Cerebellar cortex (tissue), 1 donor: ENCODE results near the gene PRR23C.
"Not testable (repeated sequence)": the region's sequence is repeated elsewhere in the genome, so short reads cannot be mapped to it uniquely, and the experiment has no call there.

Source experiments
- DNase-seq: peaks from one replicate; pipeline ENCODE4 v3.0.0-alpha.2; 2015; ENCODE audit warnings: low spot score

The PRR23C gene

DNA sequence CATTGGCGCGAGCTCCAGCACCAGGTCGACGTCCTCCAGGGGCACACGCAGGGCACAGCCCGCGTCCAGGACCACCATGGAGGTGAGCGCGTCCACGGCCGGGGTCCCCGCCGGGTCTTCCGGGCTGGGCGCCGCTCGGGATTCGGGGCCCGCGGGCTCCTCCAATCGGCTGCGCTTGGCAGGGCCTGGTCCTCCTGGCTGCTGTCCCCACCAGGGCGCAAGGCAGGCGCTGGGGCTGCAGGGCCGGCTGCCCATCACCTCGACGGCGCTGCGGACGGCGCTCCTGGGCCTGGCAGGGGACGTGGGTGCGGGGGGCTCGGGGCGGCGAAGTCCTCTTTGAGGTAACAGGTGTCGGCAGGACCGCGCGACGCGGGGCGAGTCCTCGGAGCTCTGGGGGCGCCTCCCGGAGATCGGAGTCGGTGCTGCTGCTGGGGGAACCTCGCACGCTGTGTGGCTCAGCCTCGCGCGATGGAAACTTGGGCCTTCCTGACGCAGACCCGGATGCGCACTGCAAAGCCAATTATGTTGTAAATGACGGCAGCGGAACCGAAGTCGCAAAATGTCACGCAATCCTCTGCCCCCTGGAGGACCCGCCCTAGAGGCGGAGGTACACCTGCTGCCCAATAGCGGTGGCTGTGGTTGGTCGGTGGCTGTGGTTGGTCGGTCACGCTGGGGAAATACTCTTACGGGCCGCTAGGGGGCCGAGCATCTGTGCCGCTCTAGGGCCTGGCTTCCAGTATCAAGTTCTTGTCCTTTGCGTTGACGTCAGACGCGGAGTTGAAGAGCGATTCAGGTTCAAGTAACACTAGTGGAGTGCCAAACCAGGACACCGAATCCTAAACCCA is at the start of gene PRR23C:
Gene PRR23C (minus strand): TSS at position 527 of the 845 bp plus-strand sequence. CDS start 272 bp downstream, at position 255.
- no peak for DNase-seq

DNA sequence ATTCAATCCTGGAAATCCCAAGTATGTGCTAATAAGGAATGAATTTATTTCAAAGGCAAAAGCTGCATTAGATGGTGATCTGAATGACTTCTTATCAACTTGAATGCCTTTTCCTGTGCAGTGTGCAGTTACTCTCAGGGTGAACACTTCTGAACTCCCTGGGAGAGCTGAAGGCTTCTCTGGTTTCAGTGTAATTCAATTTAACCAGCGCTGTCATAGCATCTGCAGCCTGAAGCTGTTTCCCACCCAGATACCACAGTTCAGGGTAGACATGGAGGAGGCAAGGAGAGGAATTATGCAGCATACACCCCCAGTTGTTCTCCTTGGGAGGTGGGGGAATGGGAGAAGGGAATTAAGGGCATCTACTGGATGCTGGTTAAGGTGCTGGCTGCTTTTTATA is 49.1 kb upstream of the PRR23C start:
- no peak for DNase-seq

DNA sequence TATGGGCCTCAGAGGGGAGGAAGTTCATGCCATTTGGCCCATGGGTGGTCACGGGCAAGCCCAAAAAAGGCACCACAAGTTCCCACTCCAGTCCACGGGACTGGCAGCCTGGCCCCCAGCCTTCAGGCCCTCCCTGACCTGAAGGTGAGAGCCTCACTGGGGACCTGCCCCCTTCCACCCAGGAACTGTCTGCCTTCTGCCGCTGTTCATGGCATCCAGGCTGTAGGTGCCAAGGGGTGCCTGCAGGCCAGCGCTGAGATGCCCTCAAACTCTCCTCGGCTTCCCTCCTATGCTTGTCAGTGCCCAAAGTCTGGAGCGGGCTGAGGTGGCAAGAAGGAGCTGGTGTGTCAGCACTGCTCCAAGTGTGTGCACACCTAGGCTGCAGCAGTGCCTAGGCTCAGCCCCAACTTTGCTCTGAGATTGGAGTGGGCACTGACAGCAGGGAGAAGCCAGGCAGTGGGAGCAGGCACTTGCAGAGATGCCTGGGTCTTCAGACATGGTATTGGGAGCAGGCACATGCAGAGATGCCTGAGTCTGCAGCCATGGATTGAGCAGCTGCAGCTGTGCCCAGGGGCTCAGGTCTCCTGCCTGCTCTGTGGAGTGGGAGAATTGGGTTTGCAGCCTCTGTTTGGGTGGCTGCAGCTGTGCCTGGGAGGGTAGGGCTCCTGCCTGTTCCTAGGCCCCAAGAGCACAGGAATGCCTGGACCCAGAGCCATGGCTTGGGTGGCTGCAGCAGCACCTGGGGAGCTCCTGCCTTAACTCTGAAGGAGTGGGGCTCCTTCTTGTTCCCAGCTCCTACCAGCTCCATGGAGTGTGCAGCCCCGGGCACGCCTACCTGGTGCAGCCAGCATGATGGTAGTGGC is 44.0 kb upstream of the PRR23C start:
- DNase-seq = no peak

DNA sequence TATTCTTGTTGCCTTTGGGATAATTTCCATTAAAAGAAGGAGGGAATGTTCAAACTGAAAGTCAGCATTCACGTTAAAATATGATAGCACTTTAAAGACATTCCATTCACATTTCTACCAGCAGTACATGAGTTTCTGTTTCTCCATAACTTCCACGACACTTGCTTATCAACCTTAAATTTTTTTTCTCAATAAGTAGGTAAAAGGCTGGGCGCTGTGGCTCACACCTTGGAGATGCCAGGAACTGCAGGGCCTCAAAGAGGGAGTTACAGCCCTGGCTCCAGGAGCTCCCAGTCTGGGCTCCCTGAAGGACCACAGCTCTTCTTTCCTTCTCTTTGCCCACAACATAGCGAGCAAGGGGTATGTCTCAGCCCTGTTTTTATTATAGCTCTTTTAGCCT is 42.9 kb upstream of the PRR23C start:
- no peak for DNase-seq

DNA sequence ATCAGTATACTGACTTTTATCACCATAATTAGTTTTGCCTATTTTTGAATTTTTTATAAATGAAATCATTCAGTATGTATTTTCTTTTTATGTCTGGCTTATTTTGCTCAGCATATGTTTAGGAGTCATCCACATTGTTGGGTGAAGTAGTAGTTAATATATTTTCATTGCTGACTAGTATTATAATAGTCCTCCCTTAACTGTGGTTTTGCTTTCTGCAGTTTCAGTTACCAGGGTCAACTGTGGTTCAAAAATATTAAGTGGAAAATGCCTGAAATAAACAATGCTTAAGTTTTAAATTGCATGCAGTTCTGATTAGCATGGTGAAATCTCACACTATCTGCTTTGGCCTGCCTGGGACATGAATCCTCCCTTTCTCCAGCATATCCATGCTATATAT is 39.5 kb upstream of the PRR23C start:
- DNase-seq = no peak

GRCh38 chr3:139074565-139075115 is 29.9 kb upstream of the PRR23C start:
- no peak for DNase-seq

GRCh38 chr3:139062918-139063317 is 18.2 kb upstream of the PRR23C start:
- no peak for DNase-seq

- no peak for DNase-seq
Measured at GRCh38 chr3:139052802-139053600, 8.3 kb upstream of the PRR23C start.

DNA sequence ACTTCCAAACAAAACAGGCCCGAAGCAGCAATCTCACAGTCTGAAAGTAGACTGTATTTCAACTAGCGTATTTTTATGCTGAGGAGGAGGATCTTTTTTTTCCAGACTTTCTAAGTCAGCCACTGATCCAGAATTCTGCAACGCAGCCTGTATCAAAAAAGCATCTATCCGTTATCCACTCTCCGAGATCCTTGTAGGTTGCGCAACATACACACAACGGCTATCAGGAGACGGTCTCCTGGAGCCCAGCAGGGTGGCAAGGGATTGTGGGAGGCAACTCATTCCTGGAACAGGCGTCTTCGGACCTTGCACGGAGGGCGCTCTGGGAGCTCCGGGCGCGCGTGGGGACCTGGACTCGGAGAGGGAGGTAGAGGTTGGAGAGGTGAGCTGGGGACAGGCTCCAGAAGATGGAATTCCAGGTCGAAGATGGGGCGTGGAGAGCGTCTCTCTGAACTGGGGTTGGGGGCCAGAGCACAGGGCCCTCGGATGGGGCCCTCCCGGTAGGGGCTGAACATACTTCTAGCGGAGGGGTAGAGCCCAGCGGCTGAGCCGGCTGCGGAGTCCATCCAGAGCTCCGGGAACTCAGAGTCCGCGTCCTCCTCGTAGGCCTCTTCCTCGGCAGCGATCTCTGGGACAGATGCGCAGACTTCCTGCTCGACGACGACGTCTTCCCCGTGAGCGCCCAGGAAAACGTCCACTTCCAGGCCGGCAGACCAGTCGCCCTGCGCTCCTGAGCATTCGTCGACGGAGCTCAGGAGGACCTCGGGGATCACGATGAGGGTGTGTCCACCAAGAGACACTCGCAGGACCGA is 932 bp downstream of the PRR23C start:
- DNase-seq = no peak

DNA sequence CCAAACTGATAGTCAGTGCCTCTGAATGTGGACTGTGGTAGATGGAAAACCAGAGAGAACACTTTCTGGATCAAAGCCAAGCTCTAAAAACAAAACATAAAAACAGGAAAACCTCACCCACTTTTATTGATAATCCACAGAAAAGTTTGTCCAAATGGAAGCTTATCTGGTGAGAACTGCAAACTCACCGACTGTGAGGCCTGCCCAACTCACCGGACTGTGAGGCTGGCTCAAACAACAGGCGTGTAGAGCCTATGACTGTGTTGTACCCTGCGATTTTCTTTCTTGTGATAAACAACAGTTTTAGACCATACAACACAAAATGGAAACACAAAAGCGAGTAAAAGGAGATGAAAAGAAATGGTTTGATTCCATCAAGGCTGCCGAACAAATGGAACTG is 7.2 kb downstream of the PRR23C start:
- DNase-seq = no peak

DNA sequence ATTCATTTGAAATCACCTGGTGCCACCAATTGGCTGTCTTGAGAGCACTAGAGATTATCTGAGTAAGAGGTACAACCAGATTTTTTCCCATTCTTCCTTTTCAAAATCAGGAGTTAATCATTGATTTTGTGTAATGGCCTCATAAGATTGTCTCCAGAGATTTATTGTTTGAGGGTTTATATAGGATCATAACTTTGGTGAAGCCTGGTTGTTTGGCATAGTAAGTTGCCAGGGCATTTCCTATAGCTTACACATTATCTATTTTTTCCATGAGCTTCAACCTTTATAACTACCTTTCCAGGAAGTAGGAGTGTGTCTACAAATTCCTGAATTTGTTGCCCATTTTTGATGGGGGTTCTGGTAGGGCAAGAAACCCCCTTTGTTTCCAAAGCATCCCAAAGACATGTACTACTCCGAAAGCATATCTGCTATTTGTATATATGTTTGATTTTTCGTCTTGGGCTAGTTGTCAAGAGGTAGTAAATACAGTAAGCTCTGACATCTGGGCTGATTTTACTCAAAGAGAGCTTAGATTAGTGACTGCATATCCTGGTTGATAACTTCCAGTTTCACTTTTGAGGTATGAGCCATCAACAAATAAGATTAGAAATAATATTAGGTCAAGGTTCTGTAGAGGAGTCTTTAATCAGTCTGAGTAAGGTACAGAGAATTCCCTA is 12.2 kb downstream of the PRR23C start:
- no peak for DNase-seq

GRCh38 chr3:139030576-139030975 is 14.1 kb downstream of the PRR23C start:
- DNase-seq = not testable (repeated sequence)

GRCh38 chr3:139024968-139025367 is 19.7 kb downstream of the PRR23C start:
- DNase-seq = no peak

DNA sequence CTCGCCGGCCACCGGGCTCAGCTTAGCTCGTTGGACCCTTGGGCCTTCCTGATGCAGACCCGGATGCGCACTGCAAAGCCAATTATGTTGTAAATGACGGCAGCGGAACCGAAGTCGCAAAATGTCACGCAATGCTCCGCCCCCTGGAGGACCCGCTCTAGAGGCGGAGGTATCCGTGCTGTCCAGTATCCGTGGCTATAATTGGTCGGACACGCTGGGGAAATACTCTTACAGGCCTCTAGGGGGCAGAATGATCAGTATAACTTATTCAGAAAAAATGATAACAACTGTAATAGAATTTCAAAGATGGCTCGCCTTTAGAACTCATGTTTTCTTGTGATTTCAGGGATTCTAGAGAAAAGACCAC is 23.8 kb downstream of the PRR23C start, which contains the start of gene PRR23B:
Gene PRR23B (minus strand): TSS at position 59 of the 367 bp plus-strand sequence. CDS start 265 bp downstream, outside the sequence.
- DNase-seq = no peak

DNA sequence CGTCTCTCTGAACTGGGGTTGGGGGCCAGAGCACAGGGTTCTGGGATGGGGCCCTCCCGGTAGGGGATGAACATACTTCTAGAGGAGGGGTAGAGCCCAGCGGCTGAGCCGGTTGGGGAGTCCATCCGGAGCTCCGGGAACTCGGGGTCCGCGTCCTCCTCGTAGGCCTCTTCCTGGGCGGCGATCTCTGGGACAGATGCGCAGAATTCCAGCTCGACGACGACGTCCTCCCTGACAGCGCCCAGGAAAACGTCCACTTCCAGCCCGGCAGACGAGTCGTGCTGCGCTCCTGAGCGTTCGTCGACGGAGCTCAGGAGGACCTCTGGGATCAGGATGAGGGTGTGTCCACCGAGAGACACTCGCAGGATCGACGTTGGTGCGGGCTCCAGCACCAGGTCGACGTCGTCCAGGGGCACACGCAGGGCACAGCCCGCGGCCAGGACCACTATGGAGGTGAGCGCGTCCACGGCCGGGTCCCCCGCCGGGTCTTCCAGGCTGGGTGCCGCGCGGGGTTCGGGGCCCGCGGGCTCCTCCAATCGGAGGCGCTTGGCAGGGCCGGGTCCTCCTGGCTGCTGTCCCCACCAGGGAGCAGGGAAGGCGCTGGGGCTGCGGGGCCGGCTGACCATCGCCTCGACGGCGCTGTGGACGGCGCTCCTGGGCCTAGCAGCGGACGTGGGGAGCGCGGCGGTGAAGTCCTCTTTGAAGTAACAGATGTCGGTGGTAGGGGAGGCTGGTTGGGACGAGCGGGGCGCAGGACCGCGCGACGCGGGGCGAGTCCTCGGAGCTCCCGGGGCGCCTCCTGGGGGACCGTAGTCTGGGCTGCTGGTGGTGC is 24.4 kb downstream of the PRR23C start:
- no peak for DNase-seq

DNA sequence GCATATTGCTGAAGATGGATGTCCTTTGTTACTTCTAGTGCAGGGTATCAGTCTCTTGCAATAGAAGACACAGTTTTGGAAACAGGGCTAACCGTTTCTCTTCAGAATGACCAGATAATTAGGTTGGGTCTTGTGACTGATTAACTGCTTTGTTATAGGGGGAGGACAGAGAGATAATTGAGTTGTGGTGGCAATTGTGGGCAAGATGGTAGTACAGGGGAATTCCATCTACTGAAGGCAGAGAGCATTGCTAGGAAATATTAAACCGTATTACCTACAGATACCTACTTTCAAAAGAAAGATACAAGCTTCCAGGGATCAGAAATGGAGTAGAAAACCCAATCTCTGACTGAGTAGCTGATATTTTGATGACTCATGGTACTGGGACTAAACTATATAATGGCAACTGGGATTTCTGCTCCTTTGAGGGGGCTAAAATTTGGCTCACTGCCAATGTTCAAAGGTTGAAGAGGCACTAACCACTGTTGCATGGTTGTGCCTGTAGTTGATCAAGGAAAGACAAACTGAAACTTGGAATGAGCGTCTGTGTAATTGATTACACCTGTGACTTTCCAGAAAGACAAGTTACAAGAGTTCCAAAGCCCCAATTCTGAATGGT is 28.2 kb downstream of the PRR23C start:
- DNase-seq = no peak

DNA sequence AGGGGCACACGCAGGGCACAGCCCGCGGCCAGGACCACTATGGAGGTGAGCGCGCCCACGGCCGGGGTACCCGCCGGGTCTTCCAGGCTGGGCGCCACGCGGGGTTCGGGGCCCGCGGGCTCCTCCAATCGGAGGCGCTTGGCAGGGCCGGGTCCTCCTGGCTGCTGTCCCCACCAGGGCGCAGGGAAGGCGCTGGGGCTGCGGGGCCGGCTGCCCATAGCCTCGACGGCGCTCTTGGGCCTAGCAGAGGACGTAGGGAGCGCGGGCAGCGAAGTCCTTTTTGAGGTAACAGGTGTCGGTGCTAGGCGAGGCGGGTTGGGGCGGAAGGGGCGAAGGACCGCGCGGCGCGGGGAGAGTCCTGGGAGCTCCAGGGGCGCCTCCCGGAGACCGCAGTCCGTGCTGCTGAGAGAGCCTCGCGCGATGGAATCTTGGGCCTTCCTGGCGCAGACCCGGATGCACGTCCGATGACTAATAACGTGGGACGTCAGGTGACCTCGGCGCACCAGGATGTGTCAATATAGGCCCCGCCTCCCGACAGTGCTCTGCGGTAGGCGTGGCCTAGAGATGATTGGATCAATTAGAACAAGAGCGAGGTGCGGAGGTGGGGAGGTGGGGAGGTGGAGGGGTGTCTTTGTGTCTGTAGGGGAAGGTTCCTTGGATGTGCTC is 38.5 kb downstream of the PRR23C start, which contains the start of gene PRR23A:
Gene PRR23A (minus strand): TSS at position 218 of the 666 bp plus-strand sequence. CDS start 0 bp downstream, at position 218.
- no peak for DNase-seq

- no peak for DNase-seq
Measured at GRCh38 chr3:139005356-139005993, 39.2 kb downstream of the PRR23C start.
